ENCODE measurements around the gene NOTCH2. TPM values are rescaled to one million over a fixed set of nuclear protein-coding genes. Genes with fewer than 3 reads are reported as not detected.
"Not testable (repeated sequence)": the region's sequence is repeated elsewhere in the genome, so short reads cannot be mapped to it uniquely, and the experiment has no call there.

Gene NOTCH2
- total and polyA plus RNA-seq, 5 experiments from 2014 or later: 17.8 to 65.2 (median 21.6) TPM

DNA sequence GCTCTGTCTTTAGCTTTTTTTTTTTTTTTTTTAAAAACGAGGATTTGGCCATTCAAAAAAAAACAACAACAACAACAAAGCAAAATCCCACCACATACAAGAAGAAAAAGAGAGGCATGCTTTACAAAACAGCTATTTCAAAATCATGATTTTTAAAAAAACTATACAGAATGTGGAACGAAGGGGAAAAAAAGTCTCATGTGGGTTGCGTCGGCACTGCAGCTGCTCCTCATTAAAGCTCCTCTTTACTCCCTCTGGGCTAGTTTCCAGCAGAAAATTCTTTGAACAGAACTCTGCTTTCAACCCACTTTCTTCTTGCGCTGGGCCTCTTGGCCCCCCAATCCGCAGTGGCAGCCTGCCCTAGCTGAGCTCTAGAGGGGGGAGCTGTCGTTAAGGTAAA is 54.5 kb downstream of the NOTCH2 start:
- H3K9me3 Mint-ChIP-seq, H3K27ac Mint-ChIP-seq, H3K36me3 Mint-ChIP-seq, H3K4me3 Mint-ChIP-seq, POLR2A ChIA-PET, H3K4me1 Mint-ChIP-seq, ATAC-seq, H3K27me3 Mint-ChIP-seq: not testable (repeated sequence)
- peak in 1 of 10 donors; percentile 2 for DNase-seq

DNA sequence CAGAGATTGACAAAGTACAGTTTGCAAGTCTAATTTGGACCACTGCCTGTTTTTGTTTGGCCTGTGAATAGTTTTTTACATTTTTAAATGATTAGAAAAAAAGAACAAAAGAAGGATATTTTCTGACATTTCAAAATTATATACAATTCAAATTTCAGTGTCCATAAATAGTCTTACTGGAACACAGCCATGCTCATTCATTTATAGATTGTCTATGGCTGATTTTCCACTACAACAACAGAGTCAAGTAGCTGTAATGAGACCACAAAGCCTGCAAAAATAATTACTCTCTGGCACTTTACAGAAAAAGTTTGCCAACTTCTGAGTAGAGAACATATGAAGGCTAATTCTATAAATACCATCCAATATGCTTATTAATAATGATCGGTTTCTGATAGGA is 61.1 kb downstream of the NOTCH2 start:
- H3K27ac Mint-ChIP-seq, H3K4me3 Mint-ChIP-seq: not testable (repeated sequence)

GRCh38 chr1:120007850-120008249 is 61.6 kb downstream of the NOTCH2 start:
- POLR2A ChIA-PET, H3K27me3 Mint-ChIP-seq, DNase-seq, H3K27ac Mint-ChIP-seq, H3K4me3 Mint-ChIP-seq, H3K4me1 Mint-ChIP-seq, ATAC-seq, H3K9me3 Mint-ChIP-seq, H3K36me3 Mint-ChIP-seq: not testable (repeated sequence)

More for the DNA sequence above, 61.1 kb downstream of the NOTCH2 start:
- H3K27me3 Mint-ChIP-seq, H3K36me3 Mint-ChIP-seq, DNase-seq, POLR2A ChIA-PET, ATAC-seq, H3K9me3 Mint-ChIP-seq, H3K4me1 Mint-ChIP-seq: not testable (repeated sequence)

DNA sequence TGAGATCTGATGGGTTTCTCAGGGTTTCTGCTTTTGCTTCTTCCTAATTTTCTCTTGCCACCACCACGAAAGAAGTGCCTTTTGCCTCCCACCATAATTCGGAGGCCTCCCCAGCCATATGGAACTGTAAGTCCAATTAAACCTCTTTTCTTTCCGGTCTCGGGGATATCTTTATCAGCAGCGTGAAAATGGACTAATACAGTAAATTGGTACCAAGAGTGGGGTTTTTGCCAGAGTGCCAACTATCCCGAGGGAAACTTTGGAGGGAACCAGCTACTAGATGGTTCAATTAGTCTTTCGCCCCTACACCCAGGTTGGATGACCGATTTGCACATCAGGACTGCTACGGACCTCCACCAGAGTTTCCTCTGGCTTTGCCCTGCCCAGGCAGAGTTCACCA is 68.4 kb downstream of the NOTCH2 start:
- H3K9me3 Mint-ChIP-seq, POLR2A ChIA-PET, DNase-seq, H3K27me3 Mint-ChIP-seq, H3K4me1 Mint-ChIP-seq, ATAC-seq, H3K4me3 Mint-ChIP-seq, H3K27ac Mint-ChIP-seq: not testable (repeated sequence)
- peaks cover 0 to 20% (median 7%) of the 10 kb centered on the region in 3 donors for H3K36me3 Mint-ChIP-seq

- H3K4me3 Mint-ChIP-seq, H3K27ac Mint-ChIP-seq, ATAC-seq, H3K27me3 Mint-ChIP-seq, DNase-seq, H3K9me3 Mint-ChIP-seq, POLR2A ChIA-PET, H3K4me1 Mint-ChIP-seq: not testable (repeated sequence)
- peaks cover 0 to 12% (median 4%) of the 10 kb centered on the region in 3 donors for H3K36me3 Mint-ChIP-seq
Measured at GRCh38 chr1:119996731-119997312, 72.6 kb downstream of the NOTCH2 start.

- DNase-seq, ATAC-seq, H3K4me1 Mint-ChIP-seq, H3K27me3 Mint-ChIP-seq, H3K36me3 Mint-ChIP-seq, POLR2A ChIA-PET, H3K9me3 Mint-ChIP-seq, H3K4me3 Mint-ChIP-seq, H3K27ac Mint-ChIP-seq: not testable (repeated sequence)
Measured at GRCh38 chr1:119995975-119996374, 73.5 kb downstream of the NOTCH2 start.

DNA sequence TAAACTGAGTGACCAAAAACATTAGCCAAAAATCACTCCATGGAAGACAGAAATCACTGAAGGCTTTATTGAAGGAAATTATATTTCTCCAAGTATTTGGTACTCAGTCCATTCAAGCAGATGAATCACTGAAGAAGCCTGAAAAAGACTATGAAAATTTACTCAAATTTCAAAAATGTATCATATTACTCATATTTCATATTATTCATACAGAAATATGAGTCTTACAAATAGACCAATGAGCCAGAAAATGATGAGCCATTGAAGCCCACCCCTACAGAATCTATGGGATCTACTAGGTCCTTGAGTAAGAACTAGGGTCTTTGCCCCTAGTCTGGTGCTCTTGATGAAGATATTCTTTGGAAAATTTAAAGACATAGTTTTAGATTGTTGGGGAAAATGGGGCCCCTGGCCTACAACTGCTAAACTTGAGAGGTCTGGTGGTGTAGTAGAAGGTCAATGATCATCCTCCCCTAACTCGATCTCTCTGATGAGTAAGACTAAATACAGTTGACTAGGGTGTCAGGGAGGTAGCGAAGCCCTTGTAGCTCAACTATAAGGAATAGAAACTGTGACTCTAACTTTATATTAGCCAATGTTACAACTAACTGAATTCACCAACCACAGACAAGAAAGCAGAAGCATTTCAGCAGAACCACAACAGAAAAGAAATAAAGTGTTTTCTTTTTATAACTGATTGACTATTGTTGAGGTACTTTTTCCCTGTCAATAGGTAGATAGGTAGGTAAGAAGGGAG is 81.0 kb downstream of the NOTCH2 start:
- POLR2A ChIA-PET: no interaction called here
- H3K27ac Mint-ChIP-seq: peak overlapping the region; percentile 28 to 91 (median 74)
- no peak for DNase-seq
- peaks cover 12 to 28% (median 13%) of the 10 kb centered on the region in 3 donors for H3K36me3 Mint-ChIP-seq
- H3K4me3 Mint-ChIP-seq: peak overlapping the region in 9 of 10 donors; percentile 20 to 64 (median 53)
- ATAC-seq: peak in 1 of 2 donors; percentile 20
- no peaks in the 10 kb centered on the region for H3K27me3 Mint-ChIP-seq
- H3K9me3 Mint-ChIP-seq: no peaks in the 10 kb centered on the region
- H3K4me1 Mint-ChIP-seq: peaks cover 21 to 45% (median 38%) of the 10 kb centered on the region in 4 donors

DNA sequence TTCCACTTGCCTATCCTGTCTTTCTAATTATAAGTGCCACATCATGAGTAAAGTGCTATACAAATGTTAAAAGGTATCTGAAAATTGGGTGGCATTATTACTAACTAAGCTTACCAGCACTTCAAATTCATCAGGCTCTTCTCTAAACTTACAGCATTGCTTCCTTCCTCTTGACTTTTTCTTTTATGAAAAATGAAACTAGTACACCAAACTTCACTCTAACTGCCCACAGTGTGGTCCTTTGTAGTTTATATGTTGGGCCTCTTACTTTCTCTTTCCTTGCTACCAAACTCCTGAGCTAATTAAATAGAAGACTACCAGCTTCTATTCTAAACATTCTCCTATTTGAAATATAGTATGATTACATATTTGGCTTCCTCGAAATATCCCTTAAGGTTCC is 81.8 kb downstream of the NOTCH2 start:
- H3K36me3 Mint-ChIP-seq: peaks cover 12 to 29% (median 13%) of the 10 kb centered on the region in 3 donors
- peak overlapping the region; percentile 19 to 64 (median 50) for H3K4me3 Mint-ChIP-seq
- H3K4me1 Mint-ChIP-seq: peaks cover 21 to 45% (median 38%) of the 10 kb centered on the region in 4 donors
- POLR2A ChIA-PET: no interaction called here
- H3K27ac Mint-ChIP-seq: peak overlapping the region; percentile 18 to 91 (median 66)
- H3K27me3 Mint-ChIP-seq: no peaks in the 10 kb centered on the region
- ATAC-seq (peak; percentile 60 to 73), DNase-seq (peak in 3 of 10 donors; percentile 7 to 41 (median 25))
- H3K9me3 Mint-ChIP-seq: no peaks in the 10 kb centered on the region

GRCh38 chr1:119987112-119987511 is 82.3 kb downstream of the NOTCH2 start:
- Mint-ChIP-seq H3K9me3 (no peaks in the 10 kb centered on the region), H3K27me3 (no peaks in the 10 kb centered on the region), H3K36me3 (peaks cover 12 to 34% (median 14%) of the 10 kb centered on the region in 3 donors), H3K27ac (peak overlapping the region in 9 of 10 donors; percentile 18 to 91 (median 75)), H3K4me1 (peaks cover 21 to 45% (median 39%) of the 10 kb centered on the region in 4 donors), H3K4me3 (peak overlapping the region in 2 of 10 donors; percentile 51 to 64)
- ATAC-seq (no peak), DNase-seq (no peak)
- POLR2A ChIA-PET: no interaction called here

- ATAC-seq (no peak), DNase-seq (no peak)
- peaks cover 21 to 45% (median 39%) of the 10 kb centered on the region in 4 donors for H3K4me1 Mint-ChIP-seq
Measured at GRCh38 chr1:119986007-119986497, 83.4 kb downstream of the NOTCH2 start.

DNA sequence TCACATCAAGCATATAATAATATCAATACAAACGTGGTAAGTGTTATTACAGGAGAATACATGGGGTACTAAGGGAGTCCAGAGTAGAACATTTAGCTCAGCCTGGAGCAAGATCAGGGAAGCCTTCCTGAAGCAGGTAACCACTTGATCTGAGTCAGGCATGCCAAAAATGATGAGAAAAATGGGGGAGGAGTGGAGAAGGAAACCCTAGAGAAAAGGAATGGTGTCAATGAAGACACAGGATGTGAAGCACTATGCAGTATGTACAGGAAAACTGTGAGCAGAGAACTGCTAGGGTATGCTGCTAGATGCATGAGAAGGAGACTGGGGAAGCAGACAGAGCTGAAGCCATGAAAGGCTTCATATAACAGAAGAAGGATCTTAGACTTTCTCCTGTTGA is 84.7 kb downstream of the NOTCH2 start:
- DNase-seq: no peak
- peak overlapping the region in 2 of 10 donors; percentile 30 to 72 for H3K4me3 Mint-ChIP-seq
- H3K9me3 Mint-ChIP-seq: no peaks in the 10 kb centered on the region
- POLR2A ChIA-PET: no interaction called here
- H3K4me1 Mint-ChIP-seq: peaks cover 21 to 45% (median 39%) of the 10 kb centered on the region in 4 donors
- peak overlapping the region in 3 of 10 donors; percentile 6 to 33 (median 14) for H3K27ac Mint-ChIP-seq
- ATAC-seq: no peak
- peaks cover 12 to 38% (median 14%) of the 10 kb centered on the region in 3 donors for H3K36me3 Mint-ChIP-seq
- no peaks in the 10 kb centered on the region for H3K27me3 Mint-ChIP-seq

More at GRCh38 chr1:119986007-119986497, 83.4 kb downstream of the NOTCH2 start:
- Mint-ChIP-seq H3K36me3 (peaks cover 12 to 38% (median 14%) of the 10 kb centered on the region in 3 donors), H3K4me3 (no peak overlapping the region), H3K27ac (peak overlapping the region in 3 of 10 donors; percentile 5 to 76 (median 14)), H3K9me3 (no peaks in the 10 kb centered on the region), H3K27me3 (no peaks in the 10 kb centered on the region)
- POLR2A ChIA-PET: no interaction called here

- DNase-seq: no peak
- POLR2A ChIA-PET: no interaction called here
- Mint-ChIP-seq H3K4me1 (peaks cover 17 to 36% (median 24%) of the 10 kb centered on the region in 4 donors), H3K27ac (no peak overlapping the region), H3K4me3 (no peak overlapping the region), H3K9me3 (no peaks in the 10 kb centered on the region), H3K36me3 (peaks cover 12 to 45% (median 14%) of the 10 kb centered on the region in 3 donors), H3K27me3 (no peaks in the 10 kb centered on the region)
- no peak for ATAC-seq
Measured at GRCh38 chr1:119981986-119982815, 87.3 kb downstream of the NOTCH2 start.
